ENCODE data around the gene KCND2.

KCND2 gene

GRCh38 chr7:120512701-120513100 is 239.7 kb downstream of the KCND2 start:
- ChIA-PET POLR2A (no interaction called here), CTCF (no interaction called here)
- Histone ChIP-seq H3K36me3 (ENCODE audit: control insufficient read depth in 4 of 4, insufficient read depth in 4 of 4, low read length in 3 of 4) (no peaks in the 10 kb centered on the region), H3K9me3 (ENCODE audit: control extremely low read depth in 1 of 5, control insufficient read depth in 4 of 5, insufficient read depth in 2 of 5, low read depth in 1 of 5, low read length in 4 of 5) (no peaks in the 10 kb centered on the region), H3K27me3 (replicated peaks in 2 of 5; ENCODE audit: control insufficient read depth in 4 of 5, insufficient read depth in 5 of 5, low read length in 4 of 5) (peaks cover 0 to 4% (median 0%) of the 10 kb centered on the region in 5 experiments), H3K4me3 (ENCODE audit: control insufficient read depth in 1 of 7, extremely low read depth in 1 of 7, insufficient read depth in 4 of 7, low read depth in 2 of 7, low read length in 6 of 7) (no peak overlapping the region), H3K4me1 (ENCODE audit: control extremely low read depth in 1 of 4, control insufficient read depth in 4 of 4, insufficient read depth in 4 of 4, low read length in 3 of 4) (no peaks in the 10 kb centered on the region), H3K27ac (ENCODE audit: insufficient read depth in 1 of 2, low read depth in 1 of 2, low read length in 2 of 2, poor library complexity in 1 of 2, severe bottlenecking in 2 of 2) (no peak overlapping the region)
- DNase-seq: no peak
- 100% methylated on average over 2 of the region's 3 CpGs for WGBS (ENCODE audit: insufficient coverage)

GRCh38 chr7:120519224-120519623 is 246.2 kb downstream of the KCND2 start:
- ChIA-PET CTCF (no interaction called here), POLR2A (no interaction called here)
- Histone ChIP-seq H3K4me1 (ENCODE audit: control extremely low read depth in 1 of 4, control insufficient read depth in 4 of 4, insufficient read depth in 4 of 4, low read length in 3 of 4) (no peaks in the 10 kb centered on the region), H3K36me3 (ENCODE audit: control insufficient read depth in 4 of 4, insufficient read depth in 4 of 4, low read length in 3 of 4) (no peaks in the 10 kb centered on the region), H3K27me3 (replicated peaks in 2 of 5; ENCODE audit: control insufficient read depth in 4 of 5, insufficient read depth in 5 of 5, low read length in 4 of 5) (peaks cover 0 to 2% (median 0%) of the 10 kb centered on the region in 5 experiments), H3K9me3 (ENCODE audit: control extremely low read depth in 1 of 5, control insufficient read depth in 4 of 5, insufficient read depth in 2 of 5, low read depth in 1 of 5, low read length in 4 of 5) (no peaks in the 10 kb centered on the region), H3K27ac (ENCODE audit: insufficient read depth in 1 of 2, low read depth in 1 of 2, low read length in 2 of 2, poor library complexity in 1 of 2, severe bottlenecking in 2 of 2) (no peak overlapping the region), H3K4me3 (ENCODE audit: control insufficient read depth in 1 of 7, extremely low read depth in 1 of 7, insufficient read depth in 4 of 7, low read depth in 2 of 7, low read length in 6 of 7) (no peak overlapping the region)
- DNase-seq: no peak
- 86% methylated on average over 1 of the region's 3 CpGs for WGBS (ENCODE audit: insufficient coverage)

- no peak for DNase-seq
- POLR2A ChIA-PET: no interaction called here
- Histone ChIP-seq H3K27me3 (replicated peaks in 2 of 5; ENCODE audit: control insufficient read depth in 4 of 5, insufficient read depth in 5 of 5, low read length in 4 of 5) (no peaks in the 10 kb centered on the region), H3K4me3 (ENCODE audit: control insufficient read depth in 1 of 7, extremely low read depth in 1 of 7, insufficient read depth in 4 of 7, low read depth in 2 of 7, low read length in 6 of 7) (no peak overlapping the region), H3K4me1 (ENCODE audit: control extremely low read depth in 1 of 4, control insufficient read depth in 4 of 4, insufficient read depth in 4 of 4, low read length in 3 of 4) (no peaks in the 10 kb centered on the region), H3K9me3 (ENCODE audit: control extremely low read depth in 1 of 5, control insufficient read depth in 4 of 5, insufficient read depth in 2 of 5, low read depth in 1 of 5, low read length in 4 of 5) (no peaks in the 10 kb centered on the region), H3K27ac (ENCODE audit: insufficient read depth in 1 of 2, low read depth in 1 of 2, low read length in 2 of 2, poor library complexity in 1 of 2, severe bottlenecking in 2 of 2) (no peak overlapping the region), H3K36me3 (ENCODE audit: control insufficient read depth in 4 of 4, insufficient read depth in 4 of 4, low read length in 3 of 4) (no peaks in the 10 kb centered on the region)
- WGBS (ENCODE audit: insufficient coverage): 0% methylated on average over 1 of the region's 4 CpGs
- CTCF ChIA-PET: no interaction called here
Measured at GRCh38 chr7:120521761-120522737, 249.1 kb downstream of the KCND2 start.

- Histone ChIP-seq H3K36me3 (ENCODE audit: control insufficient read depth in 4 of 4, insufficient read depth in 4 of 4, low read length in 3 of 4) (no peaks in the 10 kb centered on the region), H3K27ac (ENCODE audit: insufficient read depth in 1 of 2, low read depth in 1 of 2, low read length in 2 of 2, poor library complexity in 1 of 2, severe bottlenecking in 2 of 2) (no peak overlapping the region), H3K9me3 (ENCODE audit: control extremely low read depth in 1 of 5, control insufficient read depth in 4 of 5, insufficient read depth in 2 of 5, low read depth in 1 of 5, low read length in 4 of 5) (no peaks in the 10 kb centered on the region), H3K4me1 (ENCODE audit: control extremely low read depth in 1 of 4, control insufficient read depth in 4 of 4, insufficient read depth in 4 of 4, low read length in 3 of 4) (no peaks in the 10 kb centered on the region), H3K27me3 (replicated peaks in 2 of 5; ENCODE audit: control insufficient read depth in 4 of 5, insufficient read depth in 5 of 5, low read length in 4 of 5) (no peaks in the 10 kb centered on the region), H3K4me3 (ENCODE audit: control insufficient read depth in 1 of 7, extremely low read depth in 1 of 7, insufficient read depth in 4 of 7, low read depth in 2 of 7, low read length in 6 of 7) (no peak overlapping the region)
- 89% methylated on average over 4 of the region's 7 CpGs for whole genome bisulfite sequencing (ENCODE audit: insufficient coverage)
- ChIA-PET POLR2A (no interaction called here), CTCF (no interaction called here)
- DNase-seq: no peak
Measured at GRCh38 chr7:120523985-120524384, 251.0 kb downstream of the KCND2 start.

GRCh38 chr7:120526902-120527509 is 254.0 kb downstream of the KCND2 start:
- no CpG with 5 or more reads among the region's 5 CpGs for WGBS (ENCODE audit: insufficient coverage)
- Histone ChIP-seq H3K4me1 (ENCODE audit: control extremely low read depth in 1 of 4, control insufficient read depth in 4 of 4, insufficient read depth in 4 of 4, low read length in 3 of 4) (no peaks in the 10 kb centered on the region), H3K9me3 (ENCODE audit: control extremely low read depth in 1 of 5, control insufficient read depth in 4 of 5, insufficient read depth in 2 of 5, low read depth in 1 of 5, low read length in 4 of 5) (no peaks in the 10 kb centered on the region), H3K27me3 (replicated peaks in 2 of 5; ENCODE audit: control insufficient read depth in 4 of 5, insufficient read depth in 5 of 5, low read length in 4 of 5) (peaks cover 0 to 2% (median 0%) of the 10 kb centered on the region in 5 experiments), H3K36me3 (ENCODE audit: control insufficient read depth in 4 of 4, insufficient read depth in 4 of 4, low read length in 3 of 4) (no peaks in the 10 kb centered on the region), H3K4me3 (ENCODE audit: control insufficient read depth in 1 of 7, extremely low read depth in 1 of 7, insufficient read depth in 4 of 7, low read depth in 2 of 7, low read length in 6 of 7) (no peak overlapping the region), H3K27ac (ENCODE audit: insufficient read depth in 1 of 2, low read depth in 1 of 2, low read length in 2 of 2, poor library complexity in 1 of 2, severe bottlenecking in 2 of 2) (no peak overlapping the region)
- ChIA-PET CTCF (interaction anchor here (0.5 kb wide), 1 partner anchor 1829 kb away, joined by 3 read pairs; no protein-coding TSS in a partner anchor), POLR2A (no interaction called here)
- DNase-seq: no peak

- no peaks in the 10 kb centered on the region for H3K36me3 ChIP-seq (ENCODE audit: control insufficient read depth in 4 of 4, insufficient read depth in 4 of 4, low read length in 3 of 4)
- H3K4me1 ChIP-seq (ENCODE audit: control extremely low read depth in 1 of 4, control insufficient read depth in 4 of 4, insufficient read depth in 4 of 4, low read length in 3 of 4): no peaks in the 10 kb centered on the region
- H3K27ac ChIP-seq (ENCODE audit: insufficient read depth in 1 of 2, low read depth in 1 of 2, low read length in 2 of 2, poor library complexity in 1 of 2, severe bottlenecking in 2 of 2): no peak overlapping the region
- no peaks in the 10 kb centered on the region for H3K9me3 ChIP-seq (ENCODE audit: control extremely low read depth in 1 of 5, control insufficient read depth in 4 of 5, insufficient read depth in 2 of 5, low read depth in 1 of 5, low read length in 4 of 5)
- CTCF ChIA-PET: no interaction called here
- H3K27me3 ChIP-seq (replicated peaks in 2 of 5; ENCODE audit: control insufficient read depth in 4 of 5, insufficient read depth in 5 of 5, low read length in 4 of 5): peaks cover 0 to 2% (median 0%) of the 10 kb centered on the region in 5 experiments
- 100% methylated on average over 4 of the region's 5 CpGs for WGBS (ENCODE audit: insufficient coverage)
- no peak overlapping the region for H3K4me3 ChIP-seq (ENCODE audit: control insufficient read depth in 1 of 7, extremely low read depth in 1 of 7, insufficient read depth in 4 of 7, low read depth in 2 of 7, low read length in 6 of 7)
- DNase-seq: no peak
- POLR2A ChIA-PET: no interaction called here
Measured at GRCh38 chr7:120529736-120530135, 256.8 kb downstream of the KCND2 start.

- no peak for DNase-seq
- Histone ChIP-seq H3K36me3 (ENCODE audit: control insufficient read depth in 4 of 4, insufficient read depth in 4 of 4, low read length in 3 of 4) (no peaks in the 10 kb centered on the region), H3K9me3 (ENCODE audit: control extremely low read depth in 1 of 5, control insufficient read depth in 4 of 5, insufficient read depth in 2 of 5, low read depth in 1 of 5, low read length in 4 of 5) (no peaks in the 10 kb centered on the region), H3K4me3 (ENCODE audit: control insufficient read depth in 1 of 7, extremely low read depth in 1 of 7, insufficient read depth in 4 of 7, low read depth in 2 of 7, low read length in 6 of 7) (no peak overlapping the region), H3K4me1 (ENCODE audit: control extremely low read depth in 1 of 4, control insufficient read depth in 4 of 4, insufficient read depth in 4 of 4, low read length in 3 of 4) (no peaks in the 10 kb centered on the region), H3K27me3 (replicated peaks in 2 of 5; ENCODE audit: control insufficient read depth in 4 of 5, insufficient read depth in 5 of 5, low read length in 4 of 5) (no peaks in the 10 kb centered on the region), H3K27ac (ENCODE audit: insufficient read depth in 1 of 2, low read depth in 1 of 2, low read length in 2 of 2, poor library complexity in 1 of 2, severe bottlenecking in 2 of 2) (no peak overlapping the region)
- WGBS (ENCODE audit: insufficient coverage): no CpG with 5 or more reads among the region's 1 CpG
- ChIA-PET CTCF (interaction anchor here (1.3 kb wide), 1 partner anchor 9 kb away, joined by 5 read pairs; no protein-coding TSS in a partner anchor), POLR2A (no interaction called here)
Measured at GRCh38 chr7:120538335-120538734, 265.4 kb downstream of the KCND2 start.
